ENCODE measurements around the gene KNDC1.
"Not testable (repeated sequence)": the region's sequence is repeated elsewhere in the genome, so short reads cannot be mapped to it uniquely, and the experiment has no call there.

Gene KNDC1

GRCh38 chr10:133131734-133132472, 28.1 kb upstream of the KNDC1 start:
- TF ChIP-seq CTCF (IDR thresholded peaks at IDR 0.05; ENCODE audit: extremely low read depth, missing control alignments) = no peak
- DNase-seq (ENCODE audit: low spot score) = no peak

- DNase-seq (ENCODE audit: low spot score) = no peak
- TF ChIP-seq CTCF (IDR thresholded peaks at IDR 0.05; ENCODE audit: extremely low read depth, missing control alignments) = no peak
These were observed 27.3 kb upstream of the KNDC1 start for GRCh38 chr10:133132473-133133291.

GRCh38 chr10:133133471-133134231, 26.4 kb upstream of the KNDC1 start:
- no peak for DNase-seq (ENCODE audit: low spot score)
- no peak for TF ChIP-seq CTCF (IDR thresholded peaks at IDR 0.05; ENCODE audit: extremely low read depth, missing control alignments)

- no peak for DNase-seq (ENCODE audit: low spot score)
- no peak for TF ChIP-seq CTCF (IDR thresholded peaks at IDR 0.05; ENCODE audit: extremely low read depth, missing control alignments)
These were observed 25.5 kb upstream of the KNDC1 start for GRCh38 chr10:133134411-133135115.

GRCh38 chr10:133135116-133135465, 24.9 kb upstream of the KNDC1 start:
- TF ChIP-seq CTCF (IDR thresholded peaks at IDR 0.05; ENCODE audit: extremely low read depth, missing control alignments) = no peak
- DNase-seq (ENCODE audit: low spot score) = no peak

- DNase-seq (ENCODE audit: low spot score) = not testable (repeated sequence)
These were observed 22.4 kb upstream of the KNDC1 start for GRCh38 chr10:133137486-133138145.

GRCh38 chr10:133139551-133140065, 20.4 kb upstream of the KNDC1 start:
- DNase-seq (ENCODE audit: low spot score) = no peak
- TF ChIP-seq CTCF (IDR thresholded peaks at IDR 0.05; ENCODE audit: extremely low read depth, missing control alignments) = no peak
